ENCODE results near the gene DNAJB2. TPM values are rescaled to one million over a fixed set of nuclear protein-coding genes. Genes with fewer than 3 reads are reported as not detected.
"Not testable (repeated sequence)": the region's sequence is repeated elsewhere in the genome, so short reads cannot be mapped to it uniquely, and the experiment has no call there.

Gene DNAJB2
- total RNA-seq, 1 experiment from 2014 or later = 15.2 TPM

DNA sequence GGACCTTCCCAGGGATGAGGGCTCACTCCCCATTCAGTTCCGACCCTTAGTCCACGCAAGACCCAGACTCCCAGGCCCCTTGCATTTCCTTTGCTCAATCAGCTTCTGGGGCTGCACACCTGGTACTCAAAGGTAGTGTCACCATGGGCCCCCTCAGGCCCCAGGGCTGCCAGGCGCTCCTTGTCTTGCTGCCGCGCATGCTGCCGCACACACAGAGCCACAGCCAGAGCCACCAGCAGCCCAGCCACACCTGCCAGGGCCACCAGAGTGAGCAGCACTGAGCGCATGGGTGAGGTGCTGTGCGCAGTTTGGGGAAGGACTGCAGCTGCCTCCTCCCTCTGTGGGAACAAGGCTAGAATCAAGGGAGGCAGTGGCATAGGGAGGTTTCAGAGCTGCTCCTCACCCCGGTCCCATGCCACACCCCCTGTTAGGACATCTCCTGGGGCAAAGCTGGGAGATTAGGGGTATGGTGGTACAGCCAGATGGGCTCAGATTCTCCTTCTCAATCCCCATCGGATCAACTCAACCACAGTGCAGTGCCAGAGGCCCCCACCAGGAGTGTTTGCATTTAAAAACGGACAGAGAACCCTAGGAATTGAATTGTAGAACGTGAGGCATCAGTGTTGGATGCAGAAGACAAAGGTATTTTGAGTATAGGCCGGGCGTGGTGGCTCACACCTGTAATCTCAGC lies 18.7 kb downstream of the DNAJB2 start:
- no peak for DNase-seq (ENCODE audit: extremely low read depth, low read depth)

DNA sequence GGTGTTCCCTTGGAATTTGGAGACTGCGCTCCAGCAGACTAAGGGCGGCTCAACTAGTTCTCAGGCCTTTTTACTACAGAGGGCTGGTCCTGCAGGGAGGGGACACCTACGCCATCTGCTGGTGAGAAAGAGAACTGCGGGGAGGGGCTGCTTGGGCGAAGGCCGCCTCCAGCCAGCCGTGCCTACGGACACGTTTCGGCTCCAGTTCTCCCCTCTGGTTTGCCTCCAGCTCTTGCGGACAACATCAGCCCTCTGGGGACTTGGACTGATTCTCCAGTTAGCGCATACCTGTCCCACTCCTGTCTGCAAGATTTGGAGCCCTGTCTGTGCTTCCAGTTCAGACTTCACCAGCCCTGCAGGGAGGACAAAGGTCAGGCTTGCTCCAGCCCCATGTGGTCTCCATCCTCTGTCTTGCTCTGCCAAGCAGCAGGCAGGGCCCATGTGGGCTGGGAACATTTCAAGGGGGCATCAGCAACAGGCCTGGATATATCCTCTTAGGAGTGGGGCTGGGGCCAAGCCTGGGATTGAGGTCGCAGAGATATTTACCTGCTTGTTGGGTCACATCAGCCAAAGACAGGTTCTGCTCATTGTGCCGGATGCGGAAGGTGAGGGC lies 19.7 kb downstream of the DNAJB2 start:
- DNase-seq (ENCODE audit: extremely low read depth, low read depth) = peak; percentile 72

DNA sequence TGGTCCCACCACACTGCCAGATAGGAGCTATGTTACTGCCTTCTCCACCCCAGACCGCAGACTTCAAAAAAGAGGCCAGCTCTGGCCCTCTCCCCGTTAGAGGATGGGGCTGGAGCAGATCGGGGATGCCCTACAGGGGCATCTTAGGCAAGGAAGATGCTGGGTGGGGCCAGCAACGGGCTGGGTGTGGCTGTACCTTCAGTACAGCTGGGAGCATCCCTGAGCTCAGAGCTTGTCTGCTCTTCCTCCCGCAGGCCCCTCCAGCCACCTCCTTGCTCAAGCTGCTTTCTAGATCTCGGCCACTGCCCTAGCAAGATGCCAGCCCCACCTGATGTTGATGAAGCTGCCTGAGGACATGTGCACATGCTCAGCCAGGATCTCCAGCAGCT lies 20.2 kb downstream of the DNAJB2 start:
- no peak for DNase-seq (ENCODE audit: extremely low read depth, low read depth)

DNA sequence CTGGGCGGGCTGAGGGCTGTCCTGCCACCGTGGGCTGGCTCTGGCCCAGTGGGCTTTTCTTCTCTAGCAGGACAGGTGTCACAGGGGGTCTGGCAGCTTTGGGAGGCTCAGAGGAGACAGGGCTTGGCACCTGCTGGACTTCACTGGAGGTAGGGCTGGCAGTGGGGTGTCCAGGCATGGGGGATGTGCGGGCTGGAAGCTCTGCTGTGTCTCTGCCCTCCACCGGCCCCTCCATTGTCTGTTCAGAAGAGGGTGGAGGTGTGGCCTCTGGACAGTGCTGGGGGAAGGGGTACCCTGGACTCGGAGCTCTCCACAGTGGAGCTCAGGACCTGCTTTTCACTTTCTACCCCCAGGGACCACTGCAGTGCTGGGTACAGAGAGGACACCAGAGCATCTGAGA lies 20.9 kb downstream of the DNAJB2 start:
- DNase-seq (ENCODE audit: extremely low read depth, low read depth) = no peak

DNA sequence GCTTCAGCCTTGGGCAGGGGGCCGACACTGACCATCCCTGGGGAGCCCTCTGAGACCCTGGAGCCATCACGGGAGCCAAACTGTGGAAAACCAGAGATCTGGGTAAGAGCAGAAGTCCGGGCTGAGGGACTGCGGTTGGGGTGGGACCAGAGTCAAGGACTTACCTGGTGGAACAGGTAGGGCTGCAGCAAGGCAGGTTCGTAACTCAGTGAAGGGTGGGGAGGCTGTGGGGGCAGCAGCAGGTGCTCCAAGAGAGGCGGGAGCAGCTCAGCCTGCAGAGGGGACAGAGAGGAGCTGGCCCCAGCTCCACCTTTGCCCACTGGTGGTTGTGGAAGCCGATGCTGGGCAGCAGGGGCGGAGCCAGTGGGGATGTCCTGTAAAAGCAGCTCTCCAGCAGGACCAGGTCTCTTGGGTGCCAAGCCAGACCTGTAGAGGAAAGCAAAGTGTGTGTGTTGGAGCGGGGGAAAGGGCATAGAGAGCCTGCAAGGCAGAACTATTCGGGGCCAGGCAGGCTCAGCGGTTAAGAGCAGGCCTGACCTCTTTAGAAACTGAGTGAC lies 23.3 kb downstream of the DNAJB2 start:
- DNase-seq (ENCODE audit: extremely low read depth, low read depth) = no peak

DNA sequence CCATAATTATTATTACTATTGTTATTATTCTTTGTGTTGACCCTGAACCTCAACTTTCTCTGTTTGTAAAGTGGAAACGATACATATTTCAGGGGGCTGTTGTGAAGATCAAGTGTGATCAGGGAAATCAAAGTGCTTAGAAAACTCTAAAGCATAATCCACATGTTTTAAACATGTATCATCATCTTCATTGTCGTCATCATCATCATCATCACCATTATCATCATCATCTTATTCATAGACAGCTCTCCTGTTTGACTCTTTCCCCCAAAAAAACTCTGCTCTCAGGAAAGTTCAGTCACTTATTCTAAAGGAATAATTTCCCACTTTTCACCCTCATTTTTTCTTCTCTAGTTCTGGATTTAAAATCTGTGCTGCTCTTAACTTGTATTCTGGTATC lies 25.1 kb downstream of the DNAJB2 start:
- no peak for DNase-seq (ENCODE audit: extremely low read depth, low read depth)

DNA sequence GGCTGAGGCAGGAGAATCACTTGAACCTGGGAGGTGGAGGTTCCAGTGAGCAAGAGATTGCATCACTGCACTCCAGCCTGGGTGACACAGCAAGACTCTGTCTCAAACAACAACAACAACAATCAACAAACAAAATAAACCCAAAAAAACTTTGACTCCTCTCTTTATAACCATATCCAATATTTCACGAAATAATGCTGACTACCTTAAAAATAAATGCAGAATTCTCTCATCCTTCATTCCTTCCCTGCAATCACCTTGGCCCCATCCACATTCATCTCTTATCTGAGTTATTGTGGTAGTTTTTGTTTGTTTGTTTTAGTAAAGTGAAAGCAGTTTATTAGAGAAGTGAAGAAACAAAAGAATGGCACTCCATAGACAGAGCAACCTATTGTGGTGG lies 26.9 kb downstream of the DNAJB2 start:
- DNase-seq (ENCODE audit: extremely low read depth, low read depth) = no peak

DNA sequence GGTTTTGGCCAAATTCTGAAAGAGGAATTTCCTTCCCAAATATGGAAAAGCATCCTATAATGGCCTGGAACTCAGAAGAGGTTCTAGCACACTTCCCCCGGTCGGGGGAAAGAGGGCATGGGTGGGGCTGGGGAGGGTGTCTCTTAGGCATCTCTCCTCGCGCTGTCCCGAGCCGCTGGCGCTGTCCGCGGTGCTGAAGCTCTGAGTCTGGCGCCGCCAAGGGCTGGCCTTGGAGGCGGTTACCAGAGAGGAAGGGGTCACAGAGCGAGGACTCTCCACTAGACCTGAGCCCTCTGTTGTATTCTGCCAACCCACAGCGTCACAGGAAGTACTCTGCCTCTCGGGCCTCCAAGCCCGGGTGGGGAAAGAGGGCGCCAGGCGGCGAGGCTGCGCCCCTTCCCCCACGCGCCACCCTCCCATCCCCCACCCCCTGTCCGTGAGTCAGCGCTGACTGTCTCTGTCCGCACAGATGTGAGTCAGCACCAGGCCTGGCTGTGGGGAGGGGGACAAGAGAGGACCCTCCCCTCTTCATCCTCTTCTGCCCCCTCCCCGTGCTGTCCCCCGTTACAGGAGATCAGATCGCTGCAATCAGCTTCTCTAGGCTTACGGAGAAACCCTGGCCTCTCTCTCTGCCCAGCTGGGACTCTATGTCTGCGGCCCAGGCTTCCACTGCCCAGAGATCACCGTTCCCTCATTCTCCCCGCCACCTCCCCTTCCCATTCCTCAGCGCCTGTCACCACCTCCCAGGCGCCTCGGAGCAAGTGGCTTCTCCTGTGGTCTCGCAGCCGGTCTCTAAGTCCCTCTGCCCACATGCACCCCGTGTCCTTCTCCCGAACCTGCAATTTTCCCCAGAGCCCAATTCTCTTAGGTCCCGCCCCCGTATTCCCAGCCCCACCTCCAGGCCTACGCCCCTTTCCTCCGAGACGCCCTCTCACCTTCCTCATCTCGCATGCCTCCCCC lies 29.3 kb downstream of the DNAJB2 start:
- DNase-seq (ENCODE audit: extremely low read depth, low read depth) = peak; percentile 75

DNA sequence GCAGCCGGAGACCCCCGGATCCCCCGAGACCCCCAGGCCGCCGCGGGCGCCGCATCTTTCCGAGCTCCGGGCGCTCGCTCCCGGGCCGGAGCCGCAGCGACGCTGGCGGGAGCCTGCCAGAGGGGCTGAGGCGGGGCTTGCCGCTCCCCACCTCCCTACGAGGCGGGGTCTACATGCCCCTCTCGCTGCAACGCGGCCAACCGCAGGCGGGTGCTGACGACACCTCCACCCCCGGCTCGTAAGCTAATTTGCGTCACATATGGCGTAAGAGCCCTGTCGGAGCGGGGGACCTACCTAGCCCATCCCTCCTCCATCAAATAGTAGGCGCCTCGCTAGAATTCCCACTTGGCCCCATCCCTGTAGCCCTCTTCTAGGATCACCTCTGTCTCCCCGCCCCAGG lies 30.1 kb downstream of the DNAJB2 start, which contains the start of gene PTPRN:
Gene PTPRN (minus strand): TSS at position 124 of the 400 bp plus-strand sequence. CDS start 69 bp downstream, at position 55.
- DNase-seq (ENCODE audit: extremely low read depth, low read depth) = no peak

DNA sequence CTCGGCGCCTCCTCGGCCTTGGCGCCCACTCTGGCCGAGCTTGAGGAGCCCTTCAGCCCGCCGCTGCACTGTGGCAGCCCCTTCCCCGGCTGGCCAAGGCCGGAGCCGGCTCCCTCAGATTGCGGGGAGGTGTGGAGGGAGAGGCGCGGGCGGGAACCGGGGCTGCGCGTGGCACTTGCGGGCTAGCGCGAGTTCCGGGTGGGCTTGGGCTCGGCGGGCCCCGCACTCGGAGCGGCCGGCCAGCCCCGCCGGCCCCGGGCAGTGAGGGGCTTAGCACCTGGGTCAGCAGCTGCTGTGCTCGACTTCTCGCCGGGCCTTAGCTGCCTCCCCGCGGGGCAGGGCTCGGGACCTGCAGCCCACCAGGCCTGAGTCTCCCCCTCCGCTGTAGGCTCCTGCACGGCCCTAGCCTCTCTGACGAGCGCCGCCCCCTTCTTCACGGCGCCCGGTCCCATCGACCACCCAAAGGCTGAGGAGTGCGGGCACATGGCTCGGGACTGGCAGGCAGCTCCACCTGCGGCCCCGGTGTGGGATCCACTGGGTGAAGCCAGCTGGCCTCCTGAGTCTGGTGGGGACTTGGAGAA lies 33.6 kb downstream of the DNAJB2 start:
- DNase-seq (ENCODE audit: extremely low read depth, low read depth) = not testable (repeated sequence)

DNA sequence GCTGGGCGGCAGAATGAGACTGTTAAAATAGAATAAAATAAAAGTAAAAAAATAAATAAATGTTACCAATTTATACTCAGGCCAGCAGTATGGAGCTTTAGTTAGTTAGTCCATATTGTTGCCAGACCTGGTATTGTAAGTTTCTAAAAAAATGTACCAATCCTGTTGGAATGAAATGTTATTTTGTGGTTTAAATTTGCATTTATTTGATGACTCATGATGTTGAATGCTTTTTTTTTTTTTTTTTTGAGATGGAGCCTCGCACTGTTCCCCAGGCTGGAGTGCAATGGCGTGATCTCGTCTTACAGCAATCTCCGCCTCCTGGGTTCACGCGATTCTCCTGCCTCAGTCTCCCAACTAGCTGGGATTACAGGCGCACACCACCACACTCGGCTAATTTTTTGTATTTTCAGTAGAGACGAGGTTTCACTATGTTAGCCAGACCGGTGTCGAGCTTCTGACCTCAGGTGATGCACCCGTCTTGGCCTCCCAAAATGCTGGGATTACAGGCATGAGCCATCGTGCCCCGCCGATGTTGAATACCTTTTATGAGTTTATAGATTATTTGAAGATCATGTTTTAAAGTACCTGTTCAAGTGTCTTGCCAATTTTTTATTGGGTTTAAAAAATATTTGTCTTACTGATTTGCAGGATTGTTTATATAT lies 35.8 kb downstream of the DNAJB2 start:
- DNase-seq (ENCODE audit: extremely low read depth, low read depth) = no peak

DNA sequence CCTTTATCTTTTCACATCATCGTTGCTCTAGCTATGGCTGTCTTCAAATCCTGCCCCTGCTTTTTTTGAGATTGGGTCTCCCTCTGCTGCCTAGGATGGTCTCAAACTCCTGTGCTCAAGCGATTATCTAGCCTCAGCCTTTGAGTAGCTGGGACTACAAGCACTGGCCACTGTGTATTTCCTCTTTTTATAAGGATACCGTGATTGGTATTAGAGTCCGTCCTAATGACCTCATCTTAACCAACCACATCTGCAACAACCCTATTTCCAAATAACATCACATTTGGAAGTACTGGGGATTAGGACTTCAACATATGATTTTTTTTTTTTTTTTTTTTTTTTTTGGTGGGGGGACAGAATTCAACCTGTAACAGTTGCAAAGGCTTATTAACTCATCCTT lies 44.3 kb downstream of the DNAJB2 start:
- no peak for DNase-seq (ENCODE audit: extremely low read depth, low read depth)

DNA sequence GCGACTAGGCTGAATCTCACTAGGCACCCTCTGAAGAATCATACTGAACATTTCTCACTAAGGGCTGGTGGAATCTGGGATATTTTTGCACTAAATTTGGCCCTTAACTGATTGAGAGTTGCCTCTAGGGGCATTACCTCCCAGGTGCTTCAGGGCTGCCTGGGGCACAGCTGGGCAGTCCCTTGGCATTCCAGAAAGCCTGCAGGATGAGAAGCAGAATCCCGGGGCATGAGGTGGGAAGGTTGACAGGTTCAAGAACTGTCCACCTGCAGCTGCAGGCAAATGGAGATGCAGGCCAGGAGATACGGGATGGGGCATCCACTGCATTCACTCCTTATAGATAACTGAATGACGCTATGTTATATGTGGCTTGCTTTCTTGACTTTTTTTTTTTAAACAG lies 46.0 kb downstream of the DNAJB2 start:
- DNase-seq (ENCODE audit: extremely low read depth, low read depth) = no peak

DNA sequence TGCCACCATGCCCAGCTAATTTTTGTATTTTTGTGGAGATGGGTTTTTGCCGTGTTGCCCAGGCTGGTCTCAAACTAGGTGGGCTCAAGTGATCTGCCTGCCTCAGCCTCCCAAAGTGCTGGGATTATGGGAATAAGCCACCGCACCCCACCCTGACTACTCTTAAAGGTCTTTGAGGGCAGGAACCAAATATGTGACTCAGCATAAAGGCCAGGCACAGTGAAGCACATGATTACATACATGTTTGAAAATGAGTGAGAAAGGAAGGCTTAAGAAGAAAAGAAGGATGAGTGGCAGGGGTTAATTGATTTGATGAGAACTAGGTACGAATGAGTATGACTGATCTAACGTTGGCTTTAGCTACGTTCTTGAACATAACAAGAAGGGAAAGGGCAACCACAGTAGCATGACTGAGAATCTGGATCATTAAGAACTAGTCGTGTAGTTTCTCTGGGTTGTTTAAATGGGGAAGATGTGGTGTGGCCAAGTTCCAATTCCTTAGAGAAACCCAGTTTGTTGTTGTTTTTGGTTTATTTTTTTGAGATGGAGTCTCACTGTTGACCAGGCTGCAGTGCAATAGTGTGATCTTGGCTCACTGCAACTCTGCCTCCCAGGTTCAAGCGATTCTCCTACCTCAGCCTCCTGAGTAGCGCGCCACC lies 46.6 kb downstream of the DNAJB2 start:
- DNase-seq (ENCODE audit: extremely low read depth, low read depth) = no peak

DNA sequence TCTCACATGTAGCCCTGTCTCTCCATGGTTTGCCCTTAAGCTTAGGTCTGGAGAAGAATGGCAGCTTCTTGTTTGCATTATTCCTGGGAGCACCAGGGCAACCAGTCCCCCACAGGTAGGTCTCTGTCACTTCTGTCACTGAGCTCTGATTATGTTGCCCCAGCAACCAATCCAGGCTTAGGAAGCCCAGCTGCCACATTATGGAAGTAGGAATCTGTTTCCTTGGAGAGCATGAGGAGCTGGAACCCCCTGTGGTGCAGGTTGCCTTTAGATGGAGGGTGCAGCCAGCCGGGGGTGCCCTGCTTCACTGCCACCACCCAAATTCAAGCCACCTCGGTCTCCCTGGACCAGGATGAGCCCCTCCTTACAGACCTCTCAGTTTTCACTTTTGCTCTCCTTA lies 48.6 kb downstream of the DNAJB2 start:
- no peak for DNase-seq (ENCODE audit: extremely low read depth, low read depth)

DNA sequence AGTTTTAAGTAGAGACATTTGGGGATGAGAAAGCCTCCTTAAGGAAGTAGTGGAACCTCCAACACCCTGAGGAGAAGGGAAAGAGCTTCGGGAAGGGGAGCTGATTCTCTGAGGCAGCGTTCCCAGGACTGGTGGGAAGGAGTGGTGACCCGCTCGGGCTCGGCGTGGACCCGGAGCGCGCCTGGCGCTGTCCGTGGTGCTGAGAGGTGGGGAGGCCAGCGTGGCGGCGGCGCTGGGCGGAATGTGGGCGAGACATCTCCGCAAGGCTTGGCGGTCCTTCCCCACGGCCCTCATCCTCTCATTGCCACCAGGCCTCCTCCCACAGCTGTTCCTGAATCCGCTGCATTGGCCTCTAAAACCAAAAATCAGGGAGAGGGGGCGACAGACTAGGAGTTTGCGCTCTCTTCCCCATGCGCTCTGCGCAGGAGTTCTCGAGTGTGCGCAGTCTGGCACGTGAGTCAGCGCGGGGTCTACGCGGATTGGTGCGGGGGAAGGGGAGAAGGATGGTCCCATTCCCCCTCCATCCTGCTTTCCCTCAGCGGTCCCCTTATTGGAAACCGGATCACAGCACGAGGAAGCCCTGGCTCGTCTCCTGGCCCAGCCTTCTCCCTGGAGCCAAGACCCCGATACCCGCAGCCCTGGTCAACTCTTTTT lies 52.5 kb downstream of the DNAJB2 start:
- DNase-seq (ENCODE audit: extremely low read depth, low read depth) = no peak

DNA sequence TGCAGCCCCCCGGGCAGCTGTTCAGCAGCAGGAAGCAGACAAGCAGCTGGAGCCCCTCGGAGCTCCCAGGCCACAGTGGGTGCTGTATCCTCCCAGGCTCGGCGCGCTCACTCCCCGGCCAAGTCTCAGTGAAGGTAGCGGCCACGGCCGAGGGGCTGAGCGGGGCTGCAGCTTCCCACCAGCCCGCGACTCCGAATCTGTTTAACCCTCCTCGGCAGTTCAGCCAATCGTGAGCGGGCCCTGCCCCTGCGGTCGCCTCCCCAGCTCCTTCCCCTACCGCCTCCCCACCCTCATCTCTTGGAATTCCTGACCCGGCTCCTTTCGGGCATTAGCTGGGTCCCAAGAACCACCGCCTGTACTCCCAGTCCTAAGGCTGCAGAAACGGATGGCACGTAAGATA lies 53.4 kb downstream of the DNAJB2 start, which contains the start of gene RESP18:
Gene RESP18 (minus strand): TSS at position 203 of the 400 bp plus-strand sequence.
- DNase-seq (ENCODE audit: extremely low read depth, low read depth) = no peak

DNA sequence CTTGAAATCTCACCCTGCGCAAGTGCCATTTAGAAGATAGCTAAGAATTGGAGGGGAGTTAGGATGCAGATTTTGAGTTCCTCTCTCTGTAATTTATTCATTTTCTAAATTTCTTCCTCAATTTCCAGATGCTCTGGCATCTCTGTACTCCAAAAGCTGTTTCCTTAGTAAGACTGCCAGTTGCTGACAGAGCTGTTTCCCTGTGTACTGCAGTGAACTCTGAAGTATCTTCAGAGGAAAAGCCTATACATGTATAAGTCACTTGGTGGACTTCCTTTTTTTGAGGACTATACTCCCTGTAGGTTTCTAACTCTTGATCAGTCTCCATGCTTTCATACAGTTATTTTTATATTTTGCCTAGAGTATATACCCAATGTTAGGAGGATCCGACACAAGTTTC lies 54.9 kb downstream of the DNAJB2 start:
- DNase-seq (ENCODE audit: extremely low read depth, low read depth) = no peak

DNA sequence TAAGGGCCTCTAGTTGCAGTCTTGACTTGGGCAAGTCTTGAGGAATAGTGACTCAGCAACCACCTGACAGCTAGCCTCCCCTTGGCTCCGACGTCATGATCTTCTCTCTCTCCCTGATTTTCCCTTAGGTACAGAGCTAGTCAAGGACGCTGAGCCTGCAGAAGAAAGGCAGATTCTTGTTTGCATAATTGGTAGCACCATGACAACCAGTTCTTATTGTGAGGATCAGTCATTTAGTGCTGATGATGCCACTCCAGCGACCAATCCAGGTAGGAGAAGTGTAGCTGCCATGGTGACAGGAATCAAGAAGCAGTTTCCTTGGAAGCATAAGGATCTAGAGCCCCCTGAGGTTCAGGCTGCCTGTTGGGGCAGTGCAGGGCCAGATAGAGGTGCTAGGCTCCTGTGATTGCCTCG lies 56.2 kb downstream of the DNAJB2 start:
- DNase-seq (ENCODE audit: extremely low read depth, low read depth) = no peak
